SJSA1 (cell line): ENCODE measurements around the gene MTOR. TPM values are rescaled to one million over a fixed set of nuclear protein-coding genes. Genes with fewer than 3 reads are reported as not detected.
"Not testable (repeated sequence)": the region's sequence is repeated elsewhere in the genome, so short reads cannot be mapped to it uniquely, and the experiment has no call there.

ENCODE experiments used
- DNase-seq, 2 experiments: peaks; one replicate each; pipeline ENCODE4 v3.0.0-alpha.2; 2015 to 2020; ENCODE audit warnings: low spot score in 2 of 2, low read depth in 1 of 2
- H3K27ac ChIP-seq: fragments of 250-450 bp; sonication (Bioruptor Pico); 2 replicates; pipeline ENCODE4 v1.5.1; 2020; ENCODE audit warnings: mild to moderate bottlenecking, moderate library complexity
- H3K27me3 ChIP-seq: fragments of 250-450 bp; sonication (Bioruptor Pico); replicated peaks from 2 replicates; pipeline ENCODE4 v1.5.1; 2020; ENCODE audit warnings: mild to moderate bottlenecking, moderate library complexity
- H3K36me3 ChIP-seq: fragments of 250-450 bp; sonication (Bioruptor Pico); 2 replicates; pipeline ENCODE4 v1.5.1; 2020; ENCODE audit warnings: mild to moderate bottlenecking
- H3K4me1 ChIP-seq: fragments of 250-450 bp; sonication (Bioruptor Pico); replicated peaks from 2 replicates; pipeline ENCODE4 v1.6.1; 2021; ENCODE audit warnings: mild to moderate bottlenecking
- H3K4me3 ChIP-seq: fragments of 250-450 bp; sonication (Bioruptor Pico); 2 replicates; pipeline ENCODE4 v1.5.1; 2020; ENCODE audit warnings: mild to moderate bottlenecking
- H3K9me3 ChIP-seq: fragments of 250-450 bp; sonication (Bioruptor Pico); replicated peaks from 2 replicates; pipeline ENCODE4 v1.5.1; 2020; ENCODE audit warnings: mild to moderate bottlenecking
- total RNA-seq: library from RNA; depleted of rRNA; stranded (reverse); fragments of >200 nt; shearing (Covaris generic); gene quantifications from 2 replicates; pipeline ENCODE4 v1.2.3, GENCODE V29; 2014

MTOR gene
- total RNA-seq, 1 experiment from 2014 or later = 51.2 TPM

DNA sequence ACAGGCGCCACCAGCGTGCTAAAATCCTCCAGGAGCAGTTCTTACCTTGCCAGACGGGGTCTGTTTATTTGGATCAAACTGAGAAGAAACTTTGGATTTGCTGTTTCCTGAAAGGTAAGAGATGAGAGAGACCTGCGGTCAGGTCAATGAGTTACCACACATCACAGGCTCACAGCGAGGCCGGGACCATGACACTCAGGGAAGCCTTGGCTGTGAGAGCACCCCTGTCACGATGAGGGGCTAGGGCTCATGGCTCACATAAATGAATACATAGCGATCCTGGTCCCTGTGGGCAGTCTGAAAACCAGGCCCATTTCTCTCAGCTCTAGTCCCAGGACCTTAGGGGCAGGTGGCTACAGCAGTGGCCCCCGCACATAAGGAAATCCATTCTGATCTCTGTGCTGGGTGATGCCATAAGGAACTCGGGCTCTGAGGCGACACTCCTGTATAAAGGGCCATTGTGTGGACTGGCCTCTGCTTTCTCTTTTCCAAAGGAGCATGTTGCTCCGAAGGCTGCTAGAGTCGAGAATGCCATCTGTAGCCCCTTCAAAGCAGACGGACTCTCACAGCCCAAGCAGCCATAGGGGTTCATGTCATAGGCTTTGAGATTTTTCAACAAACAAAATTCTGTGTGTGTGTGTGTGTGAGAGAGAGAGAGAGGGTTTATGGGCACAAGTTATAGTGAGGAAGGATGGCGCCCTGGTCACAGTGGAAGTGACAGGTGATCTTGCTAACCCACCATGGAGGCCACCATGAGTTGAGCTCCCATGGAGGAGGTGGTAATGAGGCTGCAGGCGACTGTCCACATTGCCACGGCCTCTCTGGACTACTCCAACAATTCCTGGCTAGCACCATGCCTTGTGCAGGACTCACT lies 193.5 kb downstream of the MTOR start:
- no peak for DNase-seq
- Histone ChIP-seq H3K4me1 (no peaks in the 10 kb centered on the region), H3K27me3 (no peaks in the 10 kb centered on the region), H3K4me3 (no peak overlapping the region), H3K9me3 (no peaks in the 10 kb centered on the region), H3K36me3 (peaks cover 92% of the 10 kb centered on the region), H3K27ac (no peak overlapping the region)

DNA sequence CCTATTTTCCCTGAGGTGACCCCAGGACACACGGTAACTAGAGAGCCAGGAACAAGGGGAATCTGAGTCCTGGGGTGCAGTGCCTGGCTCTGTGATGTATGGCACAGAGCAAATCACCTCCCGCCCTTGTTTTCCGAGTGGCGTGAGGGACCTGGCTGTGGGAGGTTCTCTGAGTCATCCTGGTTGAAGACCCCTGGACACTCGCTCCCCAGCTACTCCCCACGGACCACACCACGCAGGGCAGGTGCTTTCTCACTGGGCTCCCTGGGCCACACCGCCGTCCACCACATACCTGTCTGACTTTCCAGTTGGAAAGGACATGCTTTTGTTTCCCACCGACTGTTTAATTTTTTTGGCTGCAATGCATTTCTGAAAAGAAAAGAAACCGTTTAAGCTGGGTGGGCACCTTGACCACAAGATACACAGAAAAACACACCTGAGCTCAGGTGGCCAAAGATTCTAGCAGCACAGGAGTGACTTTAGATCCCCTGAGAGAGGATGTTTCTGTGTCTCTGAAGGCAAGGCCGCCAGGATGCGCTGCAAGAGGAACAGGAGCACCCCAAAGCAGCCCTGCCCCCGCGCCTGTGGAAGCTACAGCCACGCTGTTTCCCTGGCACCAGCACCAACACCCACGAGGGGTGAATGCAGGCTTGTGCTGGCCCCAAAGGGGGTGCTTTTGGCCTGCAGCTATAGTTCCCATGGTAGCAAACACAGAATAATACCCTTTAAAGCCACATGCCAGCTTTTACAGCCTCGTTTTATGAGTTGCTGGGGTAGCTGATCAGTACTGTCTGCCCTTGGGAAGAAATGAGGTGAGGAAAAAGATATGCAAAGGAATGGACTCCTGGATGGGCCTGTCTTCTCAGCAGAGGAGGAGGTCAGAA lies 194.4 kb downstream of the MTOR start:
- no peak overlapping the region for H3K4me3 ChIP-seq
- no peak for DNase-seq

DNA sequence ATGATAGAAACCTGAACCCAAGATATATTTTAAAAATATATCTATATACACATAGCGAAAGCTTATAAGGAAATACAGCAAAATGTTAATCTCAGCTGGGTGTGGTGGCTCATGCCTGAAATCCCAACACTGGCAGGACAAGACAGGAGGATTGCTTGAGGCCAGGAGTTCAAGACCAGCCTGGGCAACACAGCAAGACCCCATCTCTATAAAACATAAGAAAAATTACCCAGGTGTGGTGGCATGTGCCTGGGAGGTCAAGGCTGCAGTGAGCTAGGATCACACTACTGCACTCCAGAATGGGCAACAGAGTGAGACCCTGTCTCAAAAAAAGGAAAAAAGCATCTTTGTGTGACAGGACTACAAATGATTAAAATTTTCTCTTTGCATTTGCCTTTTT lies 196.6 kb downstream of the MTOR start:
- no peak overlapping the region for H3K27ac ChIP-seq
- peaks cover 4% of the 10 kb centered on the region for H3K4me1 ChIP-seq
- no peaks in the 10 kb centered on the region for H3K27me3 ChIP-seq
- H3K9me3 ChIP-seq = no peaks in the 10 kb centered on the region
- no peak for DNase-seq
- H3K36me3 ChIP-seq = peaks cover 65% of the 10 kb centered on the region
- H3K4me3 ChIP-seq = no peak overlapping the region

More for the DNA sequence above, 194.4 kb downstream of the MTOR start:
- Histone ChIP-seq H3K27me3 (no peaks in the 10 kb centered on the region), H3K36me3 (peaks cover 86% of the 10 kb centered on the region), H3K9me3 (no peaks in the 10 kb centered on the region), H3K4me1 (no peaks in the 10 kb centered on the region), H3K27ac (no peak overlapping the region)

DNA sequence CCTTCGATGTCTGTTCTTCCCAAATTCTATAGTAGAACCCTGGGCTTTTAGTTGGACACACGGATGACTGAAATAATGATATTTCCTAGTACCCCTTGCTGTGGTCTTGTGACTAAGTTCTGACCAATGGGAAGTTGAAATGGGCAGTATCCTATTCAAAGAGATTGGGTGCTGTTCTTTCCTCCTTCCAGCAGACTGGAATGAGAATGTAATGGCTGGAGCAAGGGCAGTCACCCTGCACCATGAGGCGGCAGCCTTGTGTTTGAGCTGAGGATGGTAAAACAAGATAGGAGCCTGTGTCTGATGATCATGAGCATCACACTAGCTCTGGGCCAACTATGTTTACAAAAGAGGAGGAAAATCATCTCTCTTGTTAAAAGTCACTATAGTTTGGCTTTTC lies 197.4 kb downstream of the MTOR start:
- Histone ChIP-seq H3K27ac (no peak overlapping the region), H3K4me1 (peaks cover 6% of the 10 kb centered on the region), H3K9me3 (no peaks in the 10 kb centered on the region), H3K4me3 (no peak overlapping the region), H3K27me3 (no peaks in the 10 kb centered on the region), H3K36me3 (peaks cover 63% of the 10 kb centered on the region)
- no peak for DNase-seq

DNA sequence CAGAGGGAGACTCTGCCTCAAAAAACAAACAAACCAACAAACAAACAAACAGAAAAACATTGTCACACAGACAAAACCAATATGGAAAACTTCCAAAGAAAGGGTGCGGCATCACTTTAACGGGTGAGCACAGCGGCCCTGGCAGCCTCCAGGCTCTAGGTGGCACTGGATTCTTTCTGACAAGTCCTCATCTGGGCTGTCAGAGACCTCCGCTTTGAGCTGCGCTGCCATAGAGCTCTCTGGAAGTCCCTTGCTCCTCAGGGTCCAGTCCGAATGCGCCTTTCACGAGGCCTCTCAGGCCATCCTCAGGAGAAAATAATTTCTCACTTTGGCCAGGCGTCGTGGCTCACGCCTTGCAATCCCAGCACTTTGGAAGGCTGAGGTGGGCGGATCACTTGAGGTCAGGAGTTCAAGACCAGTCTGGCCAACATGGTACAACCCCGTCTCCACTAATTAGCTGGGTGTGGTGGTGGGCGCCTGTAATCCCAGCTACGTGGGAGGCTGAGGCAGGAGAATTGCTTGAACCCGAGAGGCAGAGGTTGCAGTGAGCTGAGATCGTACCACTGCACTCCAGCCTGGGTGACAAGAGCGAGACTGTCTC lies 198.3 kb downstream of the MTOR start:
- not testable (repeated sequence) for H3K27ac ChIP-seq, H3K4me3 ChIP-seq, H3K9me3 ChIP-seq, DNase-seq, H3K27me3 ChIP-seq
- peaks cover 11% of the 10 kb centered on the region for H3K4me1 ChIP-seq
- H3K36me3 ChIP-seq = peaks cover 61% of the 10 kb centered on the region

DNA sequence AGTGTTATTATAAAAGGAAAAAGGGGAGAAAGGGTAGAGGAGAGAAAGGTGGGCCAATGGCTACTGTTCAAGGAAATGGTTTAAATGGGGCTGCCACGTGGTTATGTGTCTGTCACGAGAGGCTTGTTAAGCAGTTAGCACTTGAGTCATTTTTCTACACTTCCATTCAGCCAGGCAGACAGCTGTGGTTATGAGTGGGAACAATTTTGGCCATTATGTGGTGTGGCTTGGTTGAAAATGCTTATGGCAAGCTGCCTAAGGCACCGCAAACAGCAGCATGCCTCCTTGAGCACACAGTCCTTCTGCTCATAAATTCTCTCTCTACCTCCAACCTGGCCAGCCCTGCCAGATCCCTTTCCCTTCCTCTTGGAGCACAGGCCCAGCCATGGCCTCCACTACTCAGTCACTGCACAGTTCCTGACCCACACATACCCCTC lies 199.4 kb downstream of the MTOR start:
- DNase-seq = no peak
- Histone ChIP-seq H3K36me3 (peaks cover 59% of the 10 kb centered on the region), H3K4me1 (peaks cover 17% of the 10 kb centered on the region), H3K27me3 (no peaks in the 10 kb centered on the region), H3K27ac (no peak overlapping the region), H3K4me3 (no peak overlapping the region), H3K9me3 (0 out of 2 replicates have a peak, but pooled peaks cover 2% of the 10 kb centered on the region)

DNA sequence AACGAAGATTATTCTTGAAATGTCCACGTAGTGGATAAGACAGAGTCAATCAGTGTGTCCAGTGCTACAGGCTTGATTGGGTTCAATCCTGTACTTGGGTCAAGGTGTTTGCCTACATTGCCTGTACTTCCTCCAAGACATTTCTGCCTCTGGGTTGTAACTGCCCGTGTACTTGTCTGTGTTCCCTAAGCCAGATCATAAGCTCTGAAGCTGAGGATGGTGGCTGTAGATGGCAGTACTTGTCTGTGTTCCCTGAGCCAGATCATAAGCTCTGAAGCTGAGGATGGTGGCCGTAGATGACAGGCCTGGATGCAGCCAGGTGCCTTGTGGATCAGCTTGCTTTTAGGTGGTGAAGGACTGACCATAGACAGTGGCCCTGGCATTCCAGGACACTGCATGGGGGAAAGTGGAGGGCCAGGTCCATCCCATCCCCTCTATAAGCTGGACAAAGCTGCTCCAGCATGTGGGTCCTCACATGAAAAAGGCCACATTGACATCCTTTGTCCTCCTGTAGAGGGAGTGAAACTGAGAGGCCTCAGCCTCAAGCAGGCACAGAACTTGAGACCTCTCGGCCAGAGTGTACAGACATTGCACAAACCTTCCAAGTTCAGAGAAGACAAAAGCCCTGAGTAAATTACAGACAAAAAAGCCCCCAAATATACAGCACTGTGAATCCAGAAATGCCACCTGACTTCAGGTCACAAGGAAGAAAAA lies 200.5 kb downstream of the MTOR start:
- H3K36me3 ChIP-seq = peaks cover 60% of the 10 kb centered on the region
- 0 out of 2 replicates have a peak, but pooled peaks cover 2% of the 10 kb centered on the region for H3K9me3 ChIP-seq
- no peak for DNase-seq
- peaks cover 17% of the 10 kb centered on the region for H3K4me1 ChIP-seq
- H3K27me3 ChIP-seq = no peaks in the 10 kb centered on the region
- no peak overlapping the region for H3K4me3 ChIP-seq
- H3K27ac ChIP-seq = no peak overlapping the region

DNA sequence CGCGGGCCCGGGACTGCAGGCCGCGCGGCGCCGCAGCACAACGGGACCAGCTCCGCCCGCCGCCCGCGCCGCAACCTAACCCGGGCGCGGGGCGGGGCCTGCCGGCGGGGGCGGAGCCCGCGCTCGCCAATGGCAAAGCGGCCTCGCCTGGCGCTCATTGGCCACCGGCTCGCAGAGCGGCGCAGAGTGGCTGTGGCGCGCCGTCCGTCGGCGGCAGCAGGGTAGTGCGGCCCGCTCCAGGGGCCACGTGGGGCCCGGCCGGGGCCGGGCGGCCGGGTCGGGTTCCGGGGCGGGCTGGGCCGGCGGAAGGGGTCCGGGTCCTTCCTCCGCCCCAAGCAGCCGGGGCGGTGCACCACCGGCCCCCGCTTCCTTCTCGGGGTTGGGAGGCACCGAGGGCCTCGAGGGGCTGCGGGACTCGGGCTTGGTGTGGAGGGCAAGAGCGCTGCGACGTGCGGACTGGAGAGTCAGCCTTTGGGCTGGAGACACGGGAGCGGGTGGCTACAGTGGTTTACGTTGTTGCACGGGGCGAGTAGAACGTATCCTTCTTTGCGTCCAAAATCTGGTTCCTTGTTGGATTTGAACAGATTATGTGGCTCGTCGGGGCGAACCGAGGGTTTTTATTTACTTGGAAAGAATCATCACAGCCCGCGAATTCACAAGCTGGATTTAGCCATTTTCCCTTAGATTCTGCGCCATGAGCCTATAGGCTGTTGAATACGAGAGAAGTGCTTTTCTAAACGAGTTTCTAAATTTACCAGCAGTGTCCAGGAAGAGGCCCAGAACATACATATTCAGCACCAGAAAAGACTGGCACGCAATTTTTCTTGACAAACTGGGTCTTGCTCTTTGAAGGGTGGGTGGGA lies 202.2 kb downstream of the MTOR start, which contains the start of gene SRM:
Gene SRM (minus strand): TSS at position 51 of the 863 bp plus-strand sequence. CDS start 75 bp downstream, outside the sequence.
- H3K27me3 ChIP-seq = no peaks in the 10 kb centered on the region
- peak within 1 kb of the TSS; percentile 38 for H3K27ac ChIP-seq
- peak; percentile 78 to 89 for DNase-seq
- H3K36me3 ChIP-seq = peaks cover 56% of the 10 kb centered on the region
- peaks cover 17% of the 10 kb centered on the region for H3K4me1 ChIP-seq
- peak within 1 kb of the TSS; percentile 98 for H3K4me3 ChIP-seq
- 0 out of 2 replicates have a peak, but pooled peaks cover 2% of the 10 kb centered on the region for H3K9me3 ChIP-seq

DNA sequence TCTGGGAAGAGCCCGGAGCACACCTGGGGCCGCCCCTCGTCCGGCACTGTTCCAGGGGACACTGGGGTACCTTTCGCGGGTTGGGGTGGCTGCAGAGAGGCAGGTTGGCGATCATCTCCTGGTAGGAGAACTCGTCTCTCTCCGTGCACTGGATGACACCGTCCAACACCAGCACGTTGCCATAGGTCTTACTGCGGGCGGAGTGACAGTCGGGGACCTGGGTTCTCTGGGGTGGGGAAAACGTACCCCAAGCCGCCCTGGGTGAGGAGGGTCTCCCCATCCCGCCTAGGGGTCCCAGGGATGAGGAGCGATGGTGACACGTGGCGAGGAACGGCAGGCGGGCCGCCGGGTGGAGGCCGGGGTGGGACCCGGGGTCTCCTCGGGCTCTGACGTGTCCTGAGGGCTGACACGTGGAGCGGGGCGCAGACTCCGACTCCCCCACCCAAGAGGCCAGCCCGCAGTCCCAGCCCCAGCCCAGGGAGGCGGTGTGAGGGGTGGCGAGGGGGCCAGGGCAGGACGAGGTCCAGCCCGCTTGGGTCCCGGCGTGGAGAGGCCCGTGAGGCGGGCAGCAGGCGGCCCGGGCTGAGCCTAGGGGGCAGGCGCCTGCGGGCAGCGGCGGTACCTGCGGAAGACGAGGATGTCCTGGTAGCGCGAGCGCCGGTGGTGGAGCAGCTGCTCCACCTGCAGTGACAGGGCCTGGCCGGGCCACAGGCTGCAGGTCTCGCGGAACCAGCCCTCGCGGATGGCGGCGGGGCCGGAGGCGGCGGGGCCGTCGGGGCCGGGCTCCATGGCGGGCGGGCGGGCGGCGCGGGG lies 203.0 kb downstream of the MTOR start:
- Histone ChIP-seq H3K4me1 (peaks cover 17% of the 10 kb centered on the region), H3K4me3 (peak overlapping the region; percentile 98), H3K9me3 (0 out of 2 replicates have a peak, but pooled peaks cover 2% of the 10 kb centered on the region), H3K27ac (peak overlapping the region; percentile 38; the same call in 1 of the 2 replicates), H3K36me3 (peaks cover 50% of the 10 kb centered on the region), H3K27me3 (no peaks in the 10 kb centered on the region)
- peak in 1 of 2 experiments; percentile 38 for DNase-seq

DNA sequence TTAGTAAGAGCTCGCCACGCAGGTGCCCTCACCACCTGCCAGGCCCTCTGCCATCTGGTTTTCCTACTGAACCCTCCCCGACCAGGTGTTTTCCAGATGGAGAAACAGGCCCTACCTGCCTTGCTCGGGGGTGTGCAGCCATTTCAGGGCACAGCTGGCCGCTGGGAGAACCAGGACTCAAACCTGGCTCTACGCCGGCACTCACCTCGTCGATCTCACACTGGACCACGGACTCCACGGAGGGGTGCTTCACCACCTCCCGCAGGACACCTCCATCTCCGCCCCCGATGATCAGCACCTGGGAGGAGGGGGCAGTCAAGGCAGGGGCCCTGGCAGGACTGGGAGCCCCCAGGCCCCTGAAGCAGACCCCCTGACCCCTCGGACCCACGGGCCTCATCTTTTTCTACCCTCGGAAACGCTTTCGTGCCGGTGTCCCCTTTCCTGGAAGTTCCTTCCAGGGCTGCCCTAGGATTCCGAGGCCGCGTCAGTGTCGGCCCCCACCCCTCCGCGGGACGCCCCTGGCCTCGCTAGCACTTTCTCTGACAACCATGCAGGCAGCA lies 203.7 kb downstream of the MTOR start:
- Histone ChIP-seq H3K36me3 (peaks cover 45% of the 10 kb centered on the region), H3K27ac (peak overlapping the region; percentile 38; the same call in 1 of the 2 replicates), H3K4me1 (peaks cover 17% of the 10 kb centered on the region), H3K27me3 (no peaks in the 10 kb centered on the region), H3K4me3 (peak overlapping the region; percentile 98), H3K9me3 (0 out of 2 replicates have a peak, but pooled peaks cover 2% of the 10 kb centered on the region)
- DNase-seq = no peak

DNA sequence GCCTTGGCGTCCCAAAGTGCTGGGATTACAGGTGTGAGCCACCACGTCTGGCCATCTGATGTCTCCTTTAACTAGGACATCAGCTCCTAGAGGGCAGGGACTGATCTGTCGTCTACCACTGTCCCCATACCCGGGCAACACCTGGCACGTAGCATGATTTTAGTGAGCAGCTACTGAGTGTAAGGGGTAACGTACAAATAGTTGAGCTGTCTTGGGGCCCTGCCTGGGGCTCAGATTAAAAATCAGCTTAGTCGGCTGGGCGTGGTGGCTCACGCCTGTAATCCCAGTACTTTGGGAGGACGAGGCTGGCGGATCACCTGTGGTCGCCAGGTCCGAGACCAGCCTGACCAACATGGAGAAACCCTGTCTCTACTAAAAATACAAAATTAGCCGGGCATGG lies 204.3 kb downstream of the MTOR start:
- H3K27me3 ChIP-seq = no peaks in the 10 kb centered on the region
- H3K9me3 ChIP-seq = 0 out of 2 replicates have a peak, but pooled peaks cover 2% of the 10 kb centered on the region
- H3K4me3 ChIP-seq = no peak overlapping the region
- no peak for DNase-seq
- peaks cover 17% of the 10 kb centered on the region for H3K4me1 ChIP-seq
- peaks cover 44% of the 10 kb centered on the region for H3K36me3 ChIP-seq
- H3K27ac ChIP-seq = no peak overlapping the region
